ENCODE results near the gene LYZL2.
"Not testable (repeated sequence)": the region's sequence is repeated elsewhere in the genome, so short reads cannot be mapped to it uniquely, and the experiment has no call there.

The LYZL2 gene

DNA sequence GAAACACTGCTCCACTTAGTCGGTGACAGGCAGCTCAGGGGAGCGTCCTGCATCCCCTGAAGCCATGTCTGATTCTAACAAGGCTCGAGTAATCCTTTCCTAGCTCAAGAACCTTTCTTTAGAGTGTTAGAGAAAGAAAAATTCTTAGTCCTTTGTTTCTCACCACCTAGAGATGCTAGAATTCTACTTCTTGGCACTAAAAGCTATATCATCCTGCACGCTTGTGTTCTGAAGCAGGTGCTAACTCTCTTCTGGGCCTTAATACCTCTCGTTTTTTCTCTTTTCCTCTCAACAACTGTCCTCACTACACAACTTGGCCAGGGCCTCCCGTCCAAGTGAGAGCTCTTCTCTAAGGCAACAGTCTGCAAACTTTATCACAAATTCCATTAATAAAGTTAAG lies at the start of gene LYZL2:
LYZL2 (minus strand) TSS at position 101 of the 400 bp plus-strand sequence. CDS start 2,838 bp downstream, outside the sequence.
- no peak for DNase-seq (ENCODE audit: low read depth in 3 of 3, low spot score in 1 of 3)

DNA sequence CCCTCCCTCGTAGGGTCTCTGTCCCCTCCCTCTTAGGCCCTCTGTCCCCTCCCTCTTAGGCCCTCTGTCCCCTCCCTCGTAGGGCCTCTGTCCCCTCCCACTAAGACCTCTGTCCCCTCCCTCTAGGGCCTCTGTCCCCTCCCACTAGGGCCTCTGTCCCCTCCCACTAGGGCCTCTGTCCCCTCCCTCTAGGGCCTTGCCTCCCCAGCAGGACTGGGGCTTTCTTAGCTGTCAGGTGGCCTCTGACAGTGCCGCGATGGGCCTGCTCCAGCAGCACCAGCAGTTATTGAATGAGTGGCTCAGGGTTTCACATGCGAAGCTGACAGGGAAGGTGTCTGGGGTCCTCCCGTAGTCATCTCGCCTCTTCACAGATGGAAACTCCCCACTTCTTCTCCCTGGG lies 48.1 kb upstream of the LYZL2 start:
- not testable (repeated sequence) for DNase-seq (ENCODE audit: low read depth in 3 of 3, low spot score in 1 of 3)

GRCh38 chr10:30677146-30677545 lies 47.6 kb upstream of the LYZL2 start:
- DNase-seq (ENCODE audit: low read depth in 3 of 3, low spot score in 1 of 3), result not testable (repeated sequence)

DNA sequence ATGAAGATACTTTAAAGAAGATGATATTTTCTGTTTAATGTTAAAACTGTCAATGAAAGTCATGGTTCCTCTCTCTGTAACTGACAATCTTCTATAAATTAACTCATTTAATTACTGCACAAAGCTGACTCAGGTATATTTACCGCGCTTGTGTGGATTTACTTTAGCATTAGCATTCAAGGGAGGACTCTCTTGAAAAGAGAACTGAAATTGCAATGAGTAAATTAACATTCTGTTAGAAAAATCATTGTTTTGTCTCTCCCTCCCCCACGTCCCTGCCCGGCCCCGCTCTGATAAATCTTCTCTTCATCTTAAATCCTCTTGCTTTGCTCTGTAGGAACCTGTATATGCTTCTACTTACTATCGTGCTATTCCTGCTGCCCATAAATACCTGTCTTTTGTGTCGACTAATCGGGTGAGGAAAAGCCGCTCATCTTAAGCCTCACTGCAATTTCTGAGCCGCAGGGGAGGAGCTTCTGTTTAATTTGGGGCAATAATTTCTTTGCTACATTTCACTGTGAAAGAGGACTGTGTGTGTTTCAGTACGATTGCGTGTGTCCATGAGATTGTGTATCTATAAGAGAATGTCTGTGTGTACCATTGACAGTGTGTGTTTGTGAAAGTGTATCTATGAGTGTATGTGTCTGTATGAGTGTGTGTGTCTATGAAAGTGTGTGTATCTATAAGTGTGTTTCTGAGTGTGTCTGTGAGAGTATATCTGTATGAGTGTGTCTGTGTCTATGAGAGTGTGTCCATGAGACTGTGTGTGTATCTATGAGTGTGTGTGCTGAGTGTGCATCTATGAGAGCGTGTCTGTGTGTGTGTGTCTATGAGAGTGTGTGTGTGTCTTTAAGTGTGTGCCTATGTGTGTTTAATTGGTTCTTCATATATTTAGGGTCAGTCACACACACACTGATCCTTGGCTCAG lies 46.5 kb upstream of the LYZL2 start:
- no peak for DNase-seq (ENCODE audit: low read depth in 3 of 3, low spot score in 1 of 3)

DNA sequence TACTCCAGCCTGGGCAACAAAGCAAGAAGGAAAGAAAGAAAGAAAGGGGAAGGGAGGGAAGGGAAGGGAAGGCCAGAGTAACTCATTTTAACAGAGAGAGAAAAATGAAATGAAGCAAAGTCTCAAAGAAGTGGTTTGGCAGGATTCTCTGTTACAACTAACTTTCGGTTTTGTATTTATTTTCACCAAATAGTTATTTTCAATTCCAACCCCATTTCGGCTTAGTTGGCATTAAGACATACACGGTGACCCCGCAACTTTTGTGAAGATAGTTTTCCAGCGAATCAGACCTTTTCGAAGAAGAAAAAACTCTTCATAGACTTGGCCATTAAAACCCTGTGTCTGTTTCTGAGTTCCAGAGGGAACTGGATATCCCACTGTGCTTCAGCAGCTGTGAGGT lies 45.2 kb upstream of the LYZL2 start:
- DNase-seq (ENCODE audit: low read depth in 3 of 3, low spot score in 1 of 3), result no peak

- not testable (repeated sequence) for DNase-seq (ENCODE audit: low read depth in 3 of 3, low spot score in 1 of 3)
These were observed 43.7 kb upstream of the LYZL2 start for GRCh38 chr10:30673262-30673661.

GRCh38 chr10:30672338-30672737 lies 42.8 kb upstream of the LYZL2 start:
- not testable (repeated sequence) for DNase-seq (ENCODE audit: low read depth in 3 of 3, low spot score in 1 of 3)

GRCh38 chr10:30671026-30671616 lies 41.6 kb upstream of the LYZL2 start:
- DNase-seq (ENCODE audit: low read depth in 3 of 3, low spot score in 1 of 3), result no peak

DNA sequence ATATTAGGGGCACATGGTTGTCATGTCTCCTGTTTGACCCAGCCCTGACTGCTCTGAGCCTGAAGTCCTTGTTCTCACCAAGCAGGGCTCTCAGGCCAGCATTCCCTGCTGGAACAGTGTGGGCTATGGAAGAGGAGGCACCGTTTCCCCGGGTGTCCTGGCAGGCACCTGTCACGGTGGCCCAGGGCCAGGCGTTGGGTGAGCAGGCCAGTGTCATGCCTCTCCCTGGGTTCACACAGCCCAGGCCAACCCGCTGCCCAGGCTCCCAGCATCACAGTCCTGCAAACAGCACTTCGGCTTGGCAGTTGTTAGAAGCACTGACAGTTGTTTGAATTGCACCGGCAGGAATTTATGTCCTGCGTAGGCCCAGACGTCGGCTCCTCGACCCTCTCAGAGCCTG lies 38.4 kb upstream of the LYZL2 start:
- DNase-seq (ENCODE audit: low read depth in 3 of 3, low spot score in 1 of 3), result not testable (repeated sequence)

DNA sequence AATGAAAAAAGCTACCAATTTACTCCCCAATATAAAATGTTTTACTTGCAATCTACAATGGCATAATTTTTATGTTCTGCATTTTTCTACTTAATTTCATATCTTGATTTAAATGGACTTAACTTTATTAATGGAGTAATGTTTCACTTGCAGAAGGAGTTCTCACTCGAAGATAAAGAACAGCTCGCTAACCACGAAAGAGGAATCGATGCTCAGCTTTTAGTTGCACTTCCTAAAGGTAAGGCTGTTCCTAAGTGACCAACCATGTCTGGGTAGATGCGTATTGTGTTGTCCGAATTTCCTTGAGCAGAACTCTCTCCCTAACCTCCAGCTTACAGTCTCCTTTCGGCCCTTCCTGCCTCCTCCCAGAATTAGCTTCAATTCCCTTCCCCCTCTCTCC lies 33.9 kb upstream of the LYZL2 start:
- not testable (repeated sequence) for DNase-seq (ENCODE audit: low read depth in 3 of 3, low spot score in 1 of 3)

DNA sequence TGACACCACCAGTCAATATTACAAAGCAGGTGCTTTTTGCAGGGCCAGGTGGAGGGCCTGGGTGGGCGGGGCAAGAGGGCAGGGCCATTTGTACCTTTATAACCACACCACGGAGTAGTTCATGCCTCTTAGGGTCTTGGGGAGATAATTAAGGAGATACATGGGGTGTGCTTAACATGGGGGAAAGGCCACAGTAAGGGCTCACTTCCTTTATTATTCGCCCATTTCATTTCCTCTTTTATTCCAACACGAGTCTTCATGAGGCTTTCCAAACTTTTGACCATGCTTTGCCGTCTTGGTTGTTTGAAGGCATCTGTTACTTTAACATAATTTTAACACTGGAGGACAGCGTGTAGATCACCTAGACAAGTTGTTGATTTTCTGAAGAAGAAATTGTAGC lies 33.3 kb upstream of the LYZL2 start:
- no peak for DNase-seq (ENCODE audit: low read depth in 3 of 3, low spot score in 1 of 3)

DNA sequence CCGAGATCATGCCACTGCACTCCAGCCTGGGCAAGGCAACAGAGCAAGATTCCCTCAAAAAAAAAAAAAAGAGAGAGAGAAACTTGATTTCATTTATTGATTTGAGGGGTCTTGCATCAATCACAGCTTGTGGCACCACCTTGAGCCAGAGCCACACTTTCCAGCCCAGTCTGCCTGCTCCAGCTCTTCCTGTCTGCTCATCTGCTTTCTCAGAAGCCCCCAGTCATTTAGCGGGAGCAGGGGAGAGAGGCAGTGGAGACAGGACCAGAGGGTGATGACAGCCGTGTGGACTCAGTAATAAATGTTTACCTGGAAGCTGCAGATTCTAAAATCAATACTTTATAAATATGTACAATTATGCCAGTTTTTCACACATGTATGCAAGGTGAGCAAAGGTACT lies 30.8 kb upstream of the LYZL2 start:
- not testable (repeated sequence) for DNase-seq (ENCODE audit: low read depth in 3 of 3, low spot score in 1 of 3)

- DNase-seq (ENCODE audit: low read depth in 3 of 3, low spot score in 1 of 3), result no peak
These were observed 26.7 kb upstream of the LYZL2 start for GRCh38 chr10:30656233-30656632.

GRCh38 chr10:30655001-30655400 lies 25.4 kb upstream of the LYZL2 start:
- not testable (repeated sequence) for DNase-seq (ENCODE audit: low read depth in 3 of 3, low spot score in 1 of 3)

DNA sequence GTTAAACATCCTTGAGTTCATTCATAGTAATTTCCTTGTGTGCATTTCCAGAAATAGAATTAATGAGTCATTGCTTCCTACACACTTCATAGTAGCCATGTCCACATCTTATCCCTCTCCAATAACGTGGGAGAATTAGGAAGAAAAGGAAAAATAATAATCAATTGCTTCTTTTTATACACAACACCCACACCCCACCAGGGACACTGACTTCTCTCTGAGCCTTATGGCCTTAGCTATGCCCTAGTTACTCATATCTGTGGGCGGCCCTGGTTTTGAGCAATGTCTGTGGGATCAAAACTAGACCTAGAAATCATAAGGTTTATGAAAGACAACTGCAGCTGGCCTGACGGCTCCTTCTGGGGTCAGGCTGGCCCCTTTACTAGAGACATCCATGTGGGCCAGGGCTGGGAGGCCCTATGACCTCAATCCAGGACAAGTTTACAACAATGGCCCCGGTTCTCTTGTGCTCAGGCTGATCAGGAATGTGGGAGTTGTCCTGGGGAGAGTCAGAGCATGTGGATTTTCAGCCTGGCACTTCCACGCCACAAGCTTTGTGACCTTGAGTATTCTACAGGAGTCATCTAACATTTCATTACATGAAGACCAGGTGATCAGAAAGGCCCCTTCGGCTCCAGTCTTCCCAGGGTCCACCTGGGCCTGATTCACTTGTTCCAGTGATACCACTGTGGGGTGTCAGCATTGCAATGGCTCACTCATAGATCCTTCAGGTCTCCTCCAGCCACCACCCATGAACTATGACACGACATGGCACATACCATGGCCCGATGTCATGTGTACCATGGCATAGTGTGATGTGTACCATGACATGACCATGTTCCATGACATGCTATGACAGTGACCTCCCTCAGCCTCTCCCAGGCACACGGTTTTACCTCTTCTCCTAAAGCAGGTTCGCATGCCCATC lies 22.2 kb upstream of the LYZL2 start:
- DNase-seq (ENCODE audit: low read depth in 3 of 3, low spot score in 1 of 3), result not testable (repeated sequence)

DNA sequence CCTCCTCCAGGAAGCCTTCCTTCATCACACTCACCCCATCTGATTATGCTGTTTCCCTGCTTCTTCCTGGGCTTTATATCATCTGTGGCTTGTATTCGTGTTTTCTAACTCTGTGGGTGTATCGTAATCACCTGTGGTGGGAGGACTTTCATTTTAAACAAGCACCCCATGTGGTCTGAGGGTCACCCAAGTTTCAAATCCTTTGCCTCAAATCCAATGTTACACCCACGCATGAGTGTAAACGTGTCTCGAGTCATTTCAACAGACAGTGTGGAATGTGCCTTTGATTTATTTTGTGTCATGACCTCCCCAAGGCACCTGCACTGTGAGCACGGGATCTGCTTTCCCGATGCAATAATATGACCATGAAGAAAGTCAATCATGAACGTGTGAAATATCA lies 17.5 kb upstream of the LYZL2 start:
- no peak for DNase-seq (ENCODE audit: low read depth in 3 of 3, low spot score in 1 of 3)

- no peak for DNase-seq (ENCODE audit: low read depth in 3 of 3, low spot score in 1 of 3)
These were observed 15.8 kb upstream of the LYZL2 start for GRCh38 chr10:30645340-30645827.

DNA sequence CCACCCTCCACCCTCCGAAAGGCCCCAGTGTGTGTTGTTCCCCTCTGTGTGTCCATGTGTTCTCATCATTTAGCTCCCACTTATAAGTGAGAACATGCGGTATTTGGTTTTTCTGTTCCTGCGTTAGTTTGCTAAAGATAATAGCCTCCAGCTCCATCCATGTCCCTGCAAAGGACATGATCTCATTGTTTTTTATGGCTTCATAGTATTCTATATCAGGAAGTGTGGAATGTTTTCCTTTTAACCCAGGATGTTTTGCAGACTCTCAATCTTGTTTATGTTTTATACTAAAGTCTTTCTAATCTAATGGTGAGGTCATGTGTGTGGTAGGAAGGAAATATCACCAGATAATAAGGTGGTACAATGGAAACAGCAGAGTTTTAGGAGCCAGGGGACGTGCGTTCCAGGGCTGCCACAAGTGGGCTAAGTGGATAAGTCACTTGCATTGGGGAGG lies 14.9 kb upstream of the LYZL2 start:
- DNase-seq (ENCODE audit: low read depth in 3 of 3, low spot score in 1 of 3), result not testable (repeated sequence)

DNA sequence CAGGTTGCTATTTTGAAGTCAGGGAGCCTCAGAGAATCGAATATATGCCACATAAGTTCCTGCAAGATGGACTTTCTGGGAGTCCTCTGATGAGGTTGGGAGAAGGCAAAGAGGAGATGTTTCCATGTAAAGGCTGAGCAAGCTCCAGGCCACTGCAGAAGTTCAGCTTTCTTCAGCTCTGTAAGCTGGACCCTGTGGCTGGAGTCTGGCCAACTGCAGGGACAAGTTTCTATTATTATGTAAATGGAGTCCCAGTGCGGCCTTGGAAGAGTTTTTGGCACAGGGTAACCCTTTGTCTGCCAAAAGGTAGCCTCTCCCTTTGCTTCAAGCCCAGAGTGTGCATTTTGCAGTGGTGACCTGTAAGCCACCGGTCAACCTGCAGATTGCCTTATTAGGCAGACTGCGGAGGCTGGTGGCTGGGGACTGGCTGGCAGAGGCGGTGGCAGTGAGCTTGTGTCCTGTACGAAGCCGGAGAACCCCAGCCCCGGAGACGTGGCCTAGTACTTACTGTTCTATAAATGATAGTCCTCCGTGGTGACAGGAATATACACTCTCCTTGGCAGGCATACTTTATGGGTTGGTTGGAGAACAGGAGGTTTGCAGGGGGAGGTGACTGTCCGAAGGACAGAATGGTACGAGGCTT lies 14.1 kb upstream of the LYZL2 start:
- DNase-seq (ENCODE audit: low read depth in 3 of 3, low spot score in 1 of 3), result not testable (repeated sequence)

DNA sequence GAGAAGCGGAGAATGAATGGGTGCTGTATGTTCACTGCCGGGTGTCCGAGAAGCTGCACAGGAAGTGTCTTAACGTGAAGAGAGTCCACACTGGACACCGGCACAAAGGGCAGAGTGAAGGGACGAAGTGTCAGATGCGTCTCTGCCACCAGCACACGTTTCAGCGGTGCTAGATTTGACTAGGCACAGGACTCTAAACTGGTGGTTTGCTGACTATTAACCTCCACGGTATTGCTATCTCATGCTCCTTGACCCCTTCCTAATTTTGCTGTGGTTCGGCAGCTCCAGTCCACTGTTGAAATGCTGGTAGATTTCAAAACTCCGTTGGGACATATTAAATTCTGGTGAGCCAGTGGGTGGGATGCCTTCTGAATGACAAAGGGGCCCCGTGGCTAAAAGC lies 13.3 kb upstream of the LYZL2 start:
- not testable (repeated sequence) for DNase-seq (ENCODE audit: low read depth in 3 of 3, low spot score in 1 of 3)
